Body of pancreas (tissue), 4 donors: ENCODE results near the gene ACSF3. TPM values are rescaled to one million over a fixed set of nuclear protein-coding genes. Genes with fewer than 3 reads are reported as not detected.

Experiments
- ATAC-seq: fragments of 150-250 bp; one replicate; pipeline ENCODE4 v1.9.1; 2016
- DNase-seq, 4 donors: peaks; one replicate each; pipeline ENCODE4 v3.0.0-alpha.2; 2019
- H3K27ac ChIP-seq, 4 donors: fragments of 200-600 bp; sonication (generic); 1 replicate in 3 of 4; 2 replicates in 1 of 4; pipeline versions ENCODE4 v1.5.1 to v1.6.1; 2016 to 2019; ENCODE audit warnings: mild to moderate bottlenecking in 1 of 4, mixed read lengths in 1 of 4, moderate library complexity in 1 of 4
- H3K27me3 ChIP-seq, 2 donors: fragments of 200-600 bp; sonication (generic); one replicate each; pipeline ENCODE4 v1.6.0; 2016; ENCODE audit warnings: mild to moderate bottlenecking in 1 of 2
- H3K36me3 ChIP-seq, 2 donors: fragments of 200-600 bp; sonication (generic); replicated peaks in 1 of 2; 2 replicates each; pipeline ENCODE4 v1.5.1; 2016; ENCODE audit warnings: low read depth in 2 of 2; ENCODE audit not compliant: insufficient read depth in 1 of 2
- H3K4me1 ChIP-seq: fragments of 200-600 bp; sonication (generic); one replicate; pipeline ENCODE4 v1.6.0; 2016
- H3K4me3 ChIP-seq, 2 donors: fragments of 200-600 bp; sonication (generic); 1 replicate in 1 of 2; 2 replicates in 1 of 2; pipeline ENCODE4 v1.5.1; 2016 to 2019
- H3K9me3 ChIP-seq, 3 donors: fragments of 200-600 bp; sonication (generic); 1 replicate in 2 of 3; 2 replicates in 1 of 3; pipeline ENCODE4 v1.5.1; 2016
- POLR2A ChIP-seq, 3 donors: fragments of 450-650 bp; IDR thresholded peaks; one replicate each; pipeline ENCODE4 v1.6.1; 2016; ENCODE audit warnings: antibody characterized with exemption in 3 of 3, mild to moderate bottlenecking in 2 of 3
- WGBS, 2 donors: methylation state at CpG; one replicate each; pipeline ENCODE4 v1.1.5; 2017; 5-methylcytosine and 5-hydroxymethylcytosine counted together
- intact Hi-C: fragments of 100-400 bp; cut with DNase I; formaldehyde crosslinking; loops from one replicate; pipeline ENCODE4 v1.15.1; 2023
- total RNA-seq, 2 donors: library from RNA; depleted of rRNA; stranded (reverse); fragments of >200 nt; gene quantifications; one replicate each; pipeline ENCODE4 v1.1.0, GENCODE V29; 2016
- TF ChIP-seq, protein P1 (sequence below), 7 experiments: fragments of 450-650 bp in 4 of 7; fragments of 200-600 bp in 3 of 7; sonication (generic) in 3 of 7; IDR thresholded peaks; one replicate each; pipeline ENCODE4 v1.5.1; 2016 to 2019; ENCODE audit warnings: antibody characterized with exemption in 7 of 7

ACSF3 gene
- total RNA-seq, 2 donors from 2014 or later: 22.1 to 48.8 TPM

DNA sequence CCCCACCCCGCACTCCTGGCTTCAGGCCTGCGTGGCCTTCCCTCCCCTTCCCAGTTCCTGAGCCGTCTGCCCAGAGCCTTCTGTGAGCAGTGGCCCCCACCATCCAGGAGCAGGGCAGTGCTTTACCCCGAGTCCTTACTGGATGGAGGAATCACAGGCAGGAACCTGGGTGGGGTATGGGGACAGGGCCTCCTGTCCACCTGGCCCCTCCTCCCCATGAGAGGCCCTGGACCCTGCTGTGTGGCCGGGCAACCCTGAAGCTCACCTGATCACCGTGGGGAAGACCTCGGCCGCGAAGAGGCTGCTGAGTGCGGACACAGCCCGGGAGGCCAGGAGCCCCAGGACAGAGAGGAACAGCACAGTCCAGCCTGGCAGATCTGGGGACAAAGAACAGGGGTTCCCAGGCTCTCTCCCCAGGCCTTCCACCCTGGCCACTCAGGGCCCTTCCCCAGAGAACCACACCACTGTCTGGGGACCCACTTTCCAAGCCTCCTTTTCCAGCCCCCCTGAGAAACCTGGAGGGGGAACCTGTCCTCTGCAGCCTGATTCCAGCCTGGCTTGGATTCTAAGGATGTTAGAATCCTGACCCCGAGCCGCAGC lies 103.5 kb downstream of the ACSF3 start:
- 78 to 83% methylated on average over 5 to 13 of the region's 13 CpGs for WGBS, 2 donors
- Histone ChIP-seq H3K4me1 (peaks cover 19% of the 10 kb centered on the region), H3K4me3 (no peak overlapping the region), H3K36me3 (no peaks in the 10 kb centered on the region), H3K9me3 (no peaks in the 10 kb centered on the region), H3K27me3 (peaks cover 0 to 12% of the 10 kb centered on the region in 2 donors), H3K27ac (no peak overlapping the region)
- ATAC-seq (no peak), DNase-seq (no peak)
- no peak for TF ChIP-seq POLR2A (IDR thresholded peaks at IDR 0.05)
- TF ChIP-seq, protein P1, sequence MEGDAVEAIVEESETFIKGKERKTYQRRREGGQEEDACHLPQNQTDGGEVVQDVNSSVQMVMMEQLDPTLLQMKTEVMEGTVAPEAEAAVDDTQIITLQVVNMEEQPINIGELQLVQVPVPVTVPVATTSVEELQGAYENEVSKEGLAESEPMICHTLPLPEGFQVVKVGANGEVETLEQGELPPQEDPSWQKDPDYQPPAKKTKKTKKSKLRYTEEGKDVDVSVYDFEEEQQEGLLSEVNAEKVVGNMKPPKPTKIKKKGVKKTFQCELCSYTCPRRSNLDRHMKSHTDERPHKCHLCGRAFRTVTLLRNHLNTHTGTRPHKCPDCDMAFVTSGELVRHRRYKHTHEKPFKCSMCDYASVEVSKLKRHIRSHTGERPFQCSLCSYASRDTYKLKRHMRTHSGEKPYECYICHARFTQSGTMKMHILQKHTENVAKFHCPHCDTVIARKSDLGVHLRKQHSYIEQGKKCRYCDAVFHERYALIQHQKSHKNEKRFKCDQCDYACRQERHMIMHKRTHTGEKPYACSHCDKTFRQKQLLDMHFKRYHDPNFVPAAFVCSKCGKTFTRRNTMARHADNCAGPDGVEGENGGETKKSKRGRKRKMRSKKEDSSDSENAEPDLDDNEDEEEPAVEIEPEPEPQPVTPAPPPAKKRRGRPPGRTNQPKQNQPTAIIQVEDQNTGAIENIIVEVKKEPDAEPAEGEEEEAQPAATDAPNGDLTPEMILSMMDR (IDR thresholded peaks at IDR 0.05): no peak
- intact Hi-C loops: no loop called here

DNA sequence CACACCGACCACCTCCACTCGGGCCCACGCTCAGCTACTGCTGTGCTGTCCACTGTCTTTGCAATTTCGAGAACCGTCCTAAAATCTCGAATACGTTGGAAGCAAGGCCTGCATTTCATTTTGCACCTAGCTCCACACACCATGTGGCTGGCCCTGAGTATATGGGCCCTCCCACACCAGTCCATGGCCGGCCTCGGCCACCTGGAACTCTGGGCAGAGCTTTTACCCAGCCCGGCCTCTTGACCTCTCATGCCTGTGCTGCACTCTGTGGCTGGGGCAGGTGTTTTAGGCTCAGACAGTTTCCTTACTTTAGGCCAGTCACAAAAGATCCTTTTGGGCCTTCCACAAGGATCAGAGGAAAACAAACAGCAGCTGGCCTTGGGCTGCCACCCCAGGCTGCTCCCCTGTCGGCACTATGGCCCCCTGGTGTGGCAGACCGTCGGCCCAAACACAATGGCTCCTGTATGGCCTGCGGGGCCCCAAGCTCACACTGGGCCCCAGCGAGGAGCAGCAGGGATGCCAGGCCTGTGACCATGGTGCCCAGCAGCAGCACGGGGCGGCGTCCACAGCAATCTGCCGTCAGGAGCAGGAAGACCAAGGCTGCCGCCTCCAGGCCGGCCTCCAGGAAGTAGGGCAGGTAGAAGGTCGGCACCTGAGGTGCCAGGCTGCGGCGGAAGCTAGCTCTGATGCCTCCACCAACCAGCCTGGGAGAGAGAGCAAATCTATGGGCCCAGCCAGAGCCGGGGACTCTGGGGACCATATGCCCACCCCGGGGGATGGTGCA lies 104.2 kb downstream of the ACSF3 start:
- TF ChIP-seq, protein P1 (IDR thresholded peaks at IDR 0.05): no peak
- no peak for TF ChIP-seq POLR2A (IDR thresholded peaks at IDR 0.05)
- intact Hi-C loops: no loop called here
- H3K27me3 ChIP-seq: peaks cover 0 to 12% of the 10 kb centered on the region in 2 donors
- ATAC-seq: no peak
- no peaks in the 10 kb centered on the region for H3K36me3 ChIP-seq
- H3K27ac ChIP-seq: no peak overlapping the region
- WGBS, 2 donors: 74 to 78% methylated on average over 10 to 24 of the region's 26 CpGs
- H3K4me3 ChIP-seq: no peak overlapping the region
- peaks cover 21% of the 10 kb centered on the region for H3K4me1 ChIP-seq
- no peak for DNase-seq
- no peaks in the 10 kb centered on the region for H3K9me3 ChIP-seq

DNA sequence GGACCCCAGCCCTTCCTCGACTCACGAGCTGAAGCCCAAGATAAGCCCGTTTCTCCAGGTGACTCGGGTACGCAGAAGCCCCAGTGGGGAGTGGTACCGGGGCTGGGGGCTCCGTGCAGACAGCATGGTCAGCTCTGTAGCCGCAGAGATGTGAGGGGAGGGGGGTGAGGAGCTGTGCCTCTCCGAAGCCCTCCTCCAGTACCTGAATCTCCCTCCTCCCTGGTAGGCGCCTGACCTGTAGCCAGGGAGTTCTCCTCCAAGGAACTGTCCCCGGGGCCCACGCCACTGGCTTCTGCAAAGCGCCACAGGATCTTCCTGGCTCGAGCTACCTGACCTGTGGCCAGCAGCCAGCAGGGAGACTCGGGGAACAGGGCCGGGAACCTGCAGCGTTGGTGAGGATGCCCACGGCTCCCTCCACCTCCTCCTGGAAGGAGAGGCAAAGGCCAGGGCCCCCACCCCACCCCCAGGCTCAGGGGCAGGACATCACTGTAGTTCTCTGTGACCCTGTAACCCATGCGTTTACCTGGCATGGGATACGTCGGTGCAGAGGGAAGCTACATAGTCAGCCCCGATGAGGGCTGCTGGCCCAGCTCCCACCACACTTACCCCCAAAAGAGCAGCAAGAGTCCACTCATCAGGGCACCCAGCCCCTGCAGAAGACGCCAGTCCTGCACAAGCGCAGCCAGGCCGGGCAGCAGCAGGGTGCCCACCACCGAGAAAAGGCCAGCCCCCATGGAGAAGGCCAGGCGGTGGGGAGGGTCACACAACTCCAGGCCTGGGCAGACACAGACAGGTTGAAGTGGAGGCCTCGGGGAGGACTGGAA lies 105.0 kb downstream of the ACSF3 start:
- Histone ChIP-seq H3K4me3 (no peak overlapping the region), H3K4me1 (peaks cover 21% of the 10 kb centered on the region), H3K36me3 (no peaks in the 10 kb centered on the region), H3K27ac (no peak overlapping the region), H3K9me3 (no peaks in the 10 kb centered on the region), H3K27me3 (peaks cover 0 to 12% of the 10 kb centered on the region in 2 donors)
- intact Hi-C loops: no loop called here
- TF ChIP-seq, protein P1 (IDR thresholded peaks at IDR 0.05): no peak
- no peak for TF ChIP-seq POLR2A (IDR thresholded peaks at IDR 0.05)
- DNase-seq (no peak), ATAC-seq (no peak)
- 85 to 88% methylated on average over 5 to 28 of the region's 28 CpGs for WGBS, 2 donors

DNA sequence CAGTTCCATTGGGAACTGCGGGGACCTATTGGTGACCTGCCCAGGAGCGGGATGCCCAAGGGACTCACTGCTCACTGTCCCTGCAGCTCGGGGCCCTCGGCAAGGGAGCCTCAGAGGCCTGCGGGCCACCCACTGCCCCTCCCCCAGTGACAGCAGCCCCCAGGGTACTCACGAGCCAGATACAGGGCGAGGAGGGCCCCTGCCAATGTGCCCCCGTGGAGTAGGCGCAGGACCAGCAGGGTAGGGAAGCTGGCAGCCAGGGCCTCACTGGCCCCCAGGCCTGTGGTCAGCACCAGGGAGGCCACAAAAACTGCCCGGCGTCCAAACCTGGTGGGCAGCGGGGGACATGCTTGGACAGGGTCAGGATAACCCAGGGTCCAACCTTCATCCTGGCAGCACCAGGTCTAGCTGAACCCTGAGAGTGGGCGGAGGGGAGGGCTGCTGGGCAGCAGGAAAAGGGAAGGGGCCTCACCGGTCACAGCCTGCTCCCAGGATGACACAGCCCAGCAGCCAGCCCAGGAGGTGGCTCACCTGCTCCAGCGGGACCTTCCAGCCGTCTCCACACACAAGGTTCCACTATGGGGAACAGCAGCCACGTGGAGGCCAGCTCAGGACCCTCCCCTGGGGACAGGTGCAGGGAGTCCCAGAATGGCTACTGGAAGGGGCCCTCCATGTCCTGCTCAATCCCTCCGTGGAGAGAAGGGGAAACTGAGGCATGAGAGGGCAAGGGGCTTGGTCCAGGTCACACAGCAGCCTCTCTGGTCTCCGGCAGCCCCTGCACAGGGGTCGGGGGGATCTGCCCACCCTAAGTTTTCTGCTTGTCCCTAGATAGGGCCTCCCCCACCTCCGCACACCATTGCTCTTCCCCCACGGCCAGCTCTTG lies 105.8 kb downstream of the ACSF3 start:
- peak in 1 of 4 donors; percentile 29 for DNase-seq
- WGBS, 2 donors: 60 to 74% methylated on average over 3 to 19 of the region's 22 CpGs
- H3K27ac ChIP-seq: no peak overlapping the region
- no peaks in the 10 kb centered on the region for H3K9me3 ChIP-seq
- H3K4me1 ChIP-seq: peaks cover 21% of the 10 kb centered on the region
- no peak overlapping the region for H3K4me3 ChIP-seq
- intact Hi-C loops: no loop called here
- ATAC-seq: no peak
- H3K36me3 ChIP-seq: no peaks in the 10 kb centered on the region
- H3K27me3 ChIP-seq: peaks cover 0 to 12% of the 10 kb centered on the region in 2 donors
- no peak for TF ChIP-seq POLR2A (IDR thresholded peaks at IDR 0.05)
- TF ChIP-seq, protein P1 (IDR thresholded peaks at IDR 0.05): no peak
